Subcutaneous adipose tissue (tissue), 4 donors: ENCODE data around the gene TRIM72. TPM values are rescaled to one million over a fixed set of nuclear protein-coding genes. Genes with fewer than 3 reads are reported as not detected.

Source experiments
- CTCF ChIP-seq: fragments of 450-650 bp; IDR thresholded peaks from one replicate; pipeline ENCODE4 v1.5.1; 2016; ENCODE audit warnings: low read depth, mild to moderate bottlenecking, control low read depth, antibody characterized with exemption, moderate library complexity
- total RNA-seq, 4 donors: library from RNA; depleted of rRNA; stranded (reverse); fragments of >200 nt; gene quantifications; one replicate each; pipeline ENCODE4 v1.1.0, GENCODE V29; 2016

Gene TRIM72
- total RNA-seq, 4 donors from 2014 or later, result not detected

GRCh38 chr16:31242206-31242605 is 28.3 kb downstream of the TRIM72 start:
- no peak for TF ChIP-seq CTCF

GRCh38 chr16:31243734-31244670 is 30.1 kb downstream of the TRIM72 start:
- TF ChIP-seq CTCF, result no peak

GRCh38 chr16:31246296-31246695 is 32.4 kb downstream of the TRIM72 start:
- TF ChIP-seq CTCF, result no peak

GRCh38 chr16:31248344-31248743 is 34.4 kb downstream of the TRIM72 start:
- TF ChIP-seq CTCF, result no peak

- no peak for TF ChIP-seq CTCF
Measured at GRCh38 chr16:31250782-31251384, 37.0 kb downstream of the TRIM72 start.

GRCh38 chr16:31251435-31251834 is 37.5 kb downstream of the TRIM72 start:
- no peak for TF ChIP-seq CTCF

GRCh38 chr16:31253642-31254045 is 39.7 kb downstream of the TRIM72 start:
- TF ChIP-seq CTCF, result no peak
